Raji (cell line): Measurements from ENCODE around the gene RARA.

Experiments used
- POLR2A ChIP-seq: IDR thresholded peaks from 2 replicates; pipeline ENCODE4 v1.6.1; 2011; ENCODE audit warnings: low read depth, low read length, control low read depth; ENCODE audit not compliant: insufficient read depth

RARA gene

DNA sequence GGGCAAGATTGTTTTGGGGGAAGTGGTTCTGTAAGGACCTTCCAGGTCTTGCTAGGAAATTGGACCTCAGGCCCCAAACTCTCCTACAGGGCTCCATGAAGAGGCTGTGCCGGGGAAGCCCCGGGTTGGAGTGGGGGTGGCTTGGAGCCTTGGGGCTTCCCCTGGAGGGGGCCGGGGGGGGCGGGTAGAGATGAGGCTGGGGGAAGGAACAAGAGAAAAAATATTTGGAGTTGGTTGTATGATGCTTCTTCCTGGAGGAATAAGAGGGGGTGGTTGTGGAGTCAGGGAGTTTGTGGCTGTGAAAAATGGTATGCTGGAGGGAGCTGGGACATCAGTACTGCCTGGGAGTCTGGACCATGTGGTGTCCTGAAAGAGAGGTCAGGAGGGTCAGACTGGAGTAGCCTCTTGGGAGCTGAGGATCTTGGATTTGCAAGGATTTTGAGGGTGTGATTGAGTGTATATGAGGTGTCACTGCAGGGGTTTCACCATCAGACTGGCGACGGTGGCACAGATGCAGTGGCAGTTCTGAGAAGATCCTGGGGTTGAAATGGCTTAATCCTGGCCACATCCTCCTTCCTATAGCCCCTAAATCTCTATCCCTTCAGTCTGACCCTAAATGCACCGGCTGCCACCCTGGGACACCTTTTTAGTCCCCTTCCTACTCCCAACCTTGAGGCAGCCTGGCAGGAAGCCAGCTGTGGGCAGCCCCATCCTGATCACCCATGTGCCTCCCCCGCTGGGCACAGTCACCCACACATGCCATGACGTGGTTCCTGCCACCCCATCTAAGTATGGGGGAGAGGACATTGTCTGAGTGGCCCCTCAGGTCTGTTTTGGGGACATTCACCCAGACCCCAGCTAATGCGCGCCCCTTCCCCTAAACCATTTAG is 10.9 kb downstream of the RARA start:
- no peak for TF ChIP-seq POLR2A

- no peak for TF ChIP-seq POLR2A
These were observed 12.0 kb downstream of the RARA start for GRCh38 chr17:40320756-40321523.

DNA sequence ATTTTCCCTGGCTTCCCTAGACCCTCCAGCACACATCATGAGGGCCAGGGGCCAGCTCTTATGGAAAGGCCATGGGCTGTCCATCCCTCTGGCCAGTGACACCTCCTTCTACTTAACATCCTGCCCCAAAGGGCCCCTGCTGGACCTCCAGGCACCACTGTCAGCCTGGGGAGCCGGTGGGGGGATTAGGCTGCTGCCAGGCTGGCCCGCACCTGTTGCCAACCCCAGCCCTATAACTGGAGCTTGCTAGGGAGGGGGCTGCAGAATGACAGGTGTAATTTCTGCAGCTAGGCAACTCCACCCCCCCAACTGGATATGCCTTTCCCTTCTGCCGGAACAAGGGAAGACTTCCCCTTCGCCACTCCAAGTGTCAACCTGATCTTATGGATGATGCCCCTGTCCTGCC is 12.5 kb downstream of the RARA start:
- TF ChIP-seq POLR2A, result no peak

DNA sequence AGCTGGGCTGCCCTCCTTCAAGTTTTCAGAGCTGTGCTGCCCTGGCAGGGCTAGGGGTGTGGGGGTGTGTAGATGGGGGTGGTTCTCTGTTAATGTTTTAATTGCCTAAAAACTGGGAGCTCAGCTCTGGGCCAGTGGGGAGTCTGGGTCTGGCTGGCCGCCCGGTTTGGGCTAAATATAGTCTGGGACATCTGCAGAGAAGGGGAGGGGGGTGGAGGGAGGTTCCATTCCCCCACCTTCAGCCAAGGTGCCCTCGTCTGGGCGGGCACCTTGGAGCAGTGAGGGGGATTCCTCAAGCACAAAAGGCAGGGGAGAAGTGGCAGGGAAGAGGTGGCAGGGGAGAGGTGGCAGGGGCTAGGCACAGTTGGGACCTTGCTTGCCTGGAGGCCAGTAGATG is 13.0 kb downstream of the RARA start:
- no peak for TF ChIP-seq POLR2A

DNA sequence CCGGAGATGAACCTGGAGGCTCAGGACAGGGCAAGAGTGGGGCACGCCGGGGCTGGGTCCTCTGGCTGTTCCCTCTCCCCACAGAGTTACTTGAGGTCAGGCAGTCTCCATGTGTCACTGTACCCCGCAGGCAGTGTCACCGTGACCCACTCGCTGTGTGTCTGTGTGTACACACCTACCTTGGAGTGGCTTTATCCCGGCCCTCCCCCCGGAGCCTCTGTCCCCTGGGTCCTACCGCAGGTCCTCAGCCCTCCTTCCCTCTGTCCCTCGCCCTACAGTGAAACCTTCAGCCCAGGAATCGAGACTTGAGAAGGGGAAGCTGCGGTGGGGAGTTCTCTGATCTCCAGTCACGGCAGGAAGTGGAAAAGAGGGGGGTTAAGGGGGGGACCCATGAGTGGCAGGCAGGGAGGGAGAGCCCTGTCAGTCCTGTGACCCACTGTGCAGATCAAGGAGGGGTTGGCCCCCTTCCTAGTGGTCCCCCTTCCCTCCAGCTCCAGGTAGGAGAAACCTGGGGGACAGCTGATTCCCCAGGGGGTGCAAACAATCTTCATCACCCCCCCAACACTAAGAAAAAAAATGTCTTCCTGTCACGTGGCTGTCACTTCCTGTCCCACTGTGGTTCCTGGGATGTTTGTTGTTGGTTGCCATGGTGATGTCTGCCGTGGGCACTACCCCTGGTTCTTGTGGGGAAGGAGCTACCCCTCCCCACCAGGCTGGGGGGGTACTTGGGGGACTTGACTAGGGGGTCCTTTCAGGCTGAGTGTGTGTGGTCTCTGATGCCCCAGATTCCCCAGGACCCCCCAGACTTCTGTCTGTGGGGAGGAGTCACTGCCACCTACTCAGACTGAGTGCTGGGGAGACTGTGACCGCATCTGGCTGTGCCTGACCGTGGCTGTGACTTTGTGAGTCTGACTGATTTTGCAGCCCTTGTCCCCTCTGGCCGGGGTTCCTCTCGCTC is 13.7 kb downstream of the RARA start:
- no peak for TF ChIP-seq POLR2A

DNA sequence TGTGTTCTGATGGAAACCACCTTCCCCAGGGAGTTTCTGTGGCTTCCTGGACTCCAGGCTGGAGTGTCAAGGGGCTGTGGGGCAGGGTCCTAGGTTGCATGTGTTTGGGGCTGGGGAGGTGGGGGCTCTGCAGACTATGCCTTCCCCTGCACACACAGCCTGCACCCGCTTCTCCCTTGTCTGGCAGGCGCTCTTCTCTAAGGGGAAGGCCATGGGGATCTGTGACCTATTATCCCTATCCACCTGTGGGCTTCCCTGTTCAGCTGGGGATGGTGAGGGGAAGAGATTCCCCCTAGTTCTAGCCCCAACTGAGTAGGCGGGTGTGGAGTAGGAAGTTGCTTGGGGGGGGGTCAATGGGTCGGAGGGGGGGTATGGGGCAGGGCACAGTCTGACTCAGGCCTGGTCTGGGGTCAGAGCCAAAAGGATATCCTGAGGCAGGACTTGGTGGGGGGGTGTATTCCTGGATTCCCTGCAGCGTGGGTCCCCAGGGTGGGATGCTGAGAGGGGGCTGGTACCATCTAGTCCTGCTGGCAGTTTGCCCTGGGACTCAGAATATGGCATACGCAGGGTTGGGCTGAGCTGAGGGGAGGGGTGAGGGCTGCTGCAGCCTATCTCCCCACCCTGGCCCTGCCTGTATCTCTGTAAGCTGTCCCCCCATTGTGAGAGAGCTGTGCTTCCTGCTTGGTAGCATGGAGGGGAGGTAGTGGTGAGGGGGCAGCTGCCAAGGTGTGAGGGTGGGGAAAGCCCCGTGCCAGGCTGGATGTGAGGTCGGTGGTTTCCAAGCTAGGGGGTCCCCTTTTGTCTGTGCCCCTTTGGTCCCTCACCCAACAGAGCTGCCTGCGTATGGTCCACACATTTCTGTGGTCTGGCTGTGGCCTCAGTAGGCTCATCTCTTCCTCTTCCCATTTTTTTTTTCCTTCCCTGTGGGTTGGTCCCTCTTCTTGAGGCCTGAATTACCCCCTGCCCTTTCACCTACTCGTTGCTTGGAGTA is 14.7 kb downstream of the RARA start:
- TF ChIP-seq POLR2A, result no peak

DNA sequence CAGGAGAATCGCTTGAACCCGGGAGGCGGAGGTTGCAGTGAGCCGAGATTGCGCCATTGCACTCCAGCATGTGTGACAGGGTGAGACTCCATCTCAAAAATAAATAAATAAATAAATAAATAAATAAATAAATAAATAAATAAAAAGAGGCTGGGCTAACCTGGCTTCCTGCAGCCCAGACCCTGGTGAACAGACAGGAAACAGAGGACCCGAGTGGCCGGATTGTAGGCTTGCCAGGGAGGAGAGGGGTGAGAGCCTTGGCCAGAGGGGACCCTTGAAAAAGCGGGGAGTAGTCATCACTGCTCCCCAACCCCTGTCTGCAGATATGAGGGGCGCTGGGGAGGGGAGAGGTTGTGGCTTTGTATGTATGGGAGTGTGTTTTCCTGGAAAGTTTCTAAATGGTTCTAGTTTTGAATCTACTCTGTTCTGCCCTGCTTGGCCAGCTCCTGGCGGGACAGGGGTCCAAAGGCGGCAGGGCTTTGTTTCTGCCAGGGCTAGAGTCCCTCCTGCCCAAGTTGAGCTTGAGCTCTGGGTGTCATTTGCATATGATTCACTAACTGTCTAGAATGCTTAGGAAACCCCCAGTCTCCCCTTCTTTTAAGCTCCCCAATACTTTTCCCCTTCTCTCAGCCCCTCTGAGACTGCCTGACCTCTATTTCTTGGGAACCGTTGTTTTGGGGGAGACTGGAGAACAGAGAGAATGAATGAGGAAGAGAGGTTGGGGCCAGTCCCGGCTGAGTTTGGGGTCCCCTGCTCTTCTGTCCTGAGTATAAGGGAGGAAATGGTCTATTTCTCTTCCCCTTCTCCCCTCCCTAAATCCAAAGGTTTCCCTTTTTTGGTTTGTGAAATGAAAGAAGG is 16.4 kb downstream of the RARA start:
- TF ChIP-seq POLR2A, result no peak

DNA sequence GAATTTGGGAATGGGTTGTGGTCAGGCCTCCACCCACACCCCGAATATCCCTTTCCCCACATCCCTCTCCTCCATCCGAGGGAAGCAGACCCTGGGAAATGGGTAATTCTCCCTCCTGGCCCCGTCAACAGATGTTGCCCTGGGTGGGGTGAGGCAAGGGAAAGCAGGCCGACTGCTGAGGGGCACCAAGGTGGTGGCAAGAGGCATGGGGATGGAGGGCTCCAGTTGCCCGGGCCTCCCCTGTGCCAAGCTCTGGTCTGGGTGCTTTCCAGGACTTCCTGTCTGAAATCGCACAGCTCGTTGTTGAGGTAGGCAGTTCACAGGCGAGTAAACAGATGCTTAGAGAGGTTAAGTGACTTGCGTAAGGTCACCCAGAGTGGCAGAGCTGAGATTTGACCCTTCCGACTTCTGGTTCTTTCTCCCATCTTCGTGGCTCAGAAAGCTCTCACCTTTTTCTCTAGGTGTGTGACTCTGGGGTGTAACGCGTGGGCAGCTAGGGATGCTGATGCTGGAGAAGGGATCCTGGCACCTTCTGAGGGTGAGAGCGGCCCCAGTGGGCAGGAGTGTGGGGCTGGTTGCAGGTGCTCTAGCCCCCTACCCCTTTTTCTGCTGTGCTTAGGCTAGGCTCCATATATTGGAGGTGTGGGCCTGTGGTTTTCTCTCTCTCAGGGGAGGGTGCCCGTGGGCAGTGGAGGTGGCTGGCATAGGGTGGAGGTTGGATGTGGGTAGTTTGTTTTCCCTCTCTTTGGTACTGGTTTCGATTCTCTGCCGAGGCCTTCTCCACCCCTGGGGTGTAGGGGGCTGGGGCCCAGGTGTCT is 17.2 kb downstream of the RARA start:
- no peak for TF ChIP-seq POLR2A

GRCh38 chr17:40326832-40327199 is 17.8 kb downstream of the RARA start:
- TF ChIP-seq POLR2A, result no peak

GRCh38 chr17:40327244-40327729 is 18.3 kb downstream of the RARA start:
- no peak for TF ChIP-seq POLR2A

- no peak for TF ChIP-seq POLR2A
These were observed 18.9 kb downstream of the RARA start for GRCh38 chr17:40327735-40328385.

- TF ChIP-seq POLR2A, result no peak
These were observed 19.4 kb downstream of the RARA start for GRCh38 chr17:40328386-40328766.
